SK-N-SH (cell line): ENCODE measurements around the gene HSPB9. TPM values are rescaled to one million over a fixed set of nuclear protein-coding genes. Genes with fewer than 3 reads are reported as not detected.

Experiments
- CTCF ChIA-PET: fragments of 300-600, 350-600 bp; formaldehyde crosslinking; extraction: SDS; loops from one replicate; lab custom pipeline; 2021; lab: Yijun Ruan, JAX
- POLR2A ChIA-PET: fragments of 350-600 bp; sonication (Branson Sonifier 250); formaldehyde crosslinking; extraction: SDS; loops from one replicate; lab custom pipeline; 2020; ENCODE audit warnings: antibody characterized with exemption, inconsistent platforms; lab: Yijun Ruan, JAX
- DNase-seq: peaks from one replicate; pipeline ENCODE4 v3.0.0; 2012
- H2AFZ ChIP-seq: fragments of 200-600 bp; sonication (generic); 2 replicates; pipeline ENCODE4 v1.8.1; 2016; ENCODE audit warnings: antibody characterized with exemption, mild to moderate bottlenecking, low read depth
- H3F3A ChIP-seq: fragments of 200-600 bp; sonication (generic); replicated peaks from 2 replicates; pipeline ENCODE3; 2016; ENCODE audit warnings: antibody characterized with exemption, mild to moderate bottlenecking; ENCODE audit not compliant: insufficient read depth
- H3K27ac ChIP-seq, 2 experiments: fragments of 200-500 bp in 1 of 2; fragments of 200-600 bp in 1 of 2; sonication (Bioruptor generic) in 1 of 2; sonication (generic), shearing (Covaris generic) in 1 of 2; 2 replicates each; pipeline versions ENCODE4 v1.5.1 to v1.6.1; 2014 to 2016; ENCODE audit warnings: low read depth in 2 of 2, inconsistent platforms in 1 of 2, low read length in 1 of 2, mild to moderate bottlenecking in 1 of 2, mixed read lengths in 1 of 2
- H3K27me3 ChIP-seq: fragments of 200-600 bp; sonication (generic), shearing (Covaris generic); 2 replicates; pipeline ENCODE4 v1.6.1; 2016; ENCODE audit warnings: mixed run types; ENCODE audit not compliant: insufficient read depth
- H3K36me3 ChIP-seq, 2 experiments: fragments of 200-500 bp in 1 of 2; fragments of 200-600 bp in 1 of 2; sonication (Bioruptor generic) in 1 of 2; sonication (generic) in 1 of 2; replicated peaks in 1 of 2; 2 replicates each; pipeline versions ENCODE3 to v1.5.1; 2014 to 2016; ENCODE audit warnings: low read length in 1 of 2, mild to moderate bottlenecking in 1 of 2; ENCODE audit not compliant: insufficient read depth in 2 of 2, control insufficient read depth in 1 of 2
- H3K4me1 ChIP-seq, 2 experiments: fragments of 200-500 bp in 1 of 2; fragments of 200-600 bp in 1 of 2; sonication (Bioruptor generic) in 1 of 2; sonication (generic), shearing (Covaris generic) in 1 of 2; 2 replicates each; pipeline versions ENCODE4 v1.5.1 to v1.6.1; 2014 to 2016; ENCODE audit warnings: low read depth in 1 of 2, low read length in 1 of 2, mixed run types in 1 of 2; ENCODE audit not compliant: insufficient read depth in 2 of 2, control insufficient read depth in 1 of 2
- H3K4me2 ChIP-seq: fragments of 200-600 bp; sonication (generic), shearing (Covaris generic); 2 replicates; pipeline ENCODE4 v1.6.1; 2017; ENCODE audit warnings: mixed run types
- H3K4me3 ChIP-seq, 2 experiments: fragments of 200-500 bp in 1 of 2; fragments of 200-600 bp in 1 of 2; sonication (Bioruptor generic) in 1 of 2; sonication (generic), shearing (Covaris generic) in 1 of 2; 2 replicates each; pipeline versions ENCODE4 v1.5.1 to v1.8.1; 2014 to 2016; ENCODE audit warnings: low read depth in 2 of 2, inconsistent platforms in 1 of 2, low read length in 1 of 2, mild to moderate bottlenecking in 1 of 2, mixed read lengths in 1 of 2, moderate library complexity in 1 of 2
- H3K79me2 ChIP-seq: fragments of 200-600 bp; sonication (generic); 2 replicates; pipeline ENCODE4 v1.8.1; 2017; ENCODE audit warnings: mild to moderate bottlenecking; ENCODE audit not compliant: insufficient read depth
- H3K9ac ChIP-seq: fragments of 200-600 bp; sonication (generic); 2 replicates; pipeline ENCODE4 v1.6.1; 2017; ENCODE audit warnings: mixed run types
- H3K9me2 ChIP-seq: fragments of 200-600 bp; sonication (generic); 2 replicates; pipeline ENCODE4 v1.6.1; 2017; ENCODE audit warnings: mixed run types
- H3K9me3 ChIP-seq: fragments of 200-600 bp; sonication (generic); 2 replicates; pipeline ENCODE4 v1.6.1; 2017; ENCODE audit warnings: mixed run types, mild to moderate bottlenecking, moderate library complexity
- H4K20me1 ChIP-seq: fragments of 200-600 bp; sonication (generic); 2 replicates; pipeline ENCODE4 v1.6.1; 2017; ENCODE audit warnings: mild to moderate bottlenecking, mixed run types; ENCODE audit not compliant: insufficient read depth
- CHD2 ChIP-seq: fragments of 150-350 bp; IDR thresholded peaks from 2 replicates; pipeline ENCODE4 v1.6.1; 2018; ENCODE audit warnings: low read length; ENCODE audit not compliant: partially characterized antibody
- EZH2phosphoT487 ChIP-seq: fragments of 200-600 bp; sonication (generic); IDR thresholded peaks from 2 replicates; pipeline ENCODE4 v1.6.1; 2017; ENCODE audit warnings: low read depth, mixed run types, mild to moderate bottlenecking, antibody characterized with exemption, moderate library complexity, borderline replicate concordance
- FOSL2 ChIP-seq: IDR thresholded peaks from 2 replicates; pipeline ENCODE4 v1.4.0; 2012; ENCODE audit warnings: low read depth, mild to moderate bottlenecking, moderate library complexity, borderline replicate concordance
- GATA2 ChIP-seq: sonication (generic); formaldehyde crosslinking; IDR thresholded peaks from 2 replicates; pipeline ENCODE4 v1.5.0; 2020; ENCODE audit warnings: mild to moderate bottlenecking, missing genetic modification reagents
- JUND ChIP-seq: IDR thresholded peaks from 2 replicates; pipeline ENCODE4 v1.4.0; 2012
- NFIC ChIP-seq: IDR thresholded peaks from 2 replicates; pipeline ENCODE4 v1.4.0; 2012; ENCODE audit warnings: borderline replicate concordance
- NRF1 ChIP-seq: IDR thresholded peaks from 2 replicates; pipeline ENCODE4 v1.6.1; 2012; ENCODE audit warnings: low read depth, mild to moderate bottlenecking, low read length
- RAD21 ChIP-seq: IDR thresholded peaks from 2 replicates; pipeline ENCODE4 v1.6.1; 2012; ENCODE audit warnings: mild to moderate bottlenecking, low read length
- RCOR1 ChIP-seq: fragments of 150-350 bp; IDR thresholded peaks from 2 replicates; pipeline ENCODE4 v1.6.1; 2017; ENCODE audit warnings: antibody characterized with exemption, low read length
- RFX5 ChIP-seq: IDR thresholded peaks from 2 replicates; pipeline ENCODE4 v1.6.1; 2012; ENCODE audit warnings: mild to moderate bottlenecking, improper control_type of control experiment, low read length
- RXRA ChIP-seq: IDR thresholded peaks from 2 replicates; pipeline ENCODE4 v1.4.0; 2012; ENCODE audit warnings: low read depth, mild to moderate bottlenecking, borderline replicate concordance
- YY1 ChIP-seq: IDR thresholded peaks from 2 replicates; pipeline ENCODE4 v1.4.0; 2012; ENCODE audit warnings: low read depth, mild to moderate bottlenecking
- WGBS: methylation state at CpG from one replicate; pipeline ENCODE4 v1.1.6; 2017; ENCODE audit warnings: low lambda C conversion rate; 5-methylcytosine and 5-hydroxymethylcytosine counted together
- polyA plus RNA-seq, 3 experiments: library from polyadenylated mRNA; depleted of rRNA; stranded (reverse); fragments of >200 nt; gene quantifications; 2 replicates each; pipeline ENCODE4 v1.2.3, GENCODE V29; 2012
- TF ChIP-seq, protein P1 (sequence below): IDR thresholded peaks from 2 replicates; pipeline ENCODE4 v1.6.1; 2012; ENCODE audit warnings: mild to moderate bottlenecking, low read depth, low read length, moderate library complexity
- TF ChIP-seq, protein P2 (sequence below): fragments of 200-600 bp; sonication (generic); IDR thresholded peaks from 2 replicates; pipeline ENCODE4 v1.6.1; 2017; ENCODE audit warnings: antibody characterized with exemption, mild to moderate bottlenecking, moderate library complexity
- TF ChIP-seq, protein P3 (sequence below): fragments of 150-350 bp; IDR thresholded peaks from 2 replicates; pipeline ENCODE4 v1.6.1; 2016; ENCODE audit warnings: mild to moderate bottlenecking, low read depth, low read length
- TF ChIP-seq, protein P4 (sequence below): IDR thresholded peaks from 2 replicates; pipeline ENCODE4 v1.4.0; 2012; ENCODE audit warnings: low read depth

HSPB9 gene
- polyA plus RNA-seq, 1 of the 3 experiments (the other 2 are of a cell fraction): 0.05 TPM

DNA sequence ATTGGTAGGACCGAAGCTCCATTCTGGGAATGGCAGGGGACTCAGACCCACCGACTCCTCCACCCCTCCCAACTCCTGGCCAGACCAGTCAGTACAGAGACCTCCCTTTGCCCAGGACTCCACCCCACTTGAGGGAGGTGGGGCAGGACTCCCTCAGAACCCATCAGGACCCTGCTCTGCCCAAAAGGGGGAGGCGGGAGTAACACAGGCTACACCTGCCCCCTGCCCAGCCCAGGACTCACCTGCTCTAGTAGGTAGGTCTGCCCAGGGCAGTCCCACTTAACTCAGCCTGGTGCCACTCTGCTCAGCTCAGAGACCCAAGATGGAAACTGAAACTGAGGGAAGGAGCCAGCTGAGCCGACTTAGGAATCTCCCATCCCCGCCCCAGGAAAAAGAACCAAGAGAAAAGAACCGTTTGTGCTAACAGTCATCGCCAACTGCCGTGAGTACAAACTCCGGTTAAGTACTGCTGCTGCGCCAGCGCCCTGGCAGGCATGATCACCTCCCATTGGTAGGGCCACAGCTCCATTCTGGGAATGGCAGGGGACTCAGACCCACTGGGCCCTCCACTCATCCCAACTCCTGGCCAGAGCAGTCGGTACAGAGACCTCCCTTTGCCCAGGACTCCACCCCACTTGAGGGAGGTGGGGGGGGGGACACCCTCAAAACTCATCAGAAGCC lies 10.6 kb upstream of the HSPB9 start:
- peaks cover 0 to 11% of the 10 kb centered on the region in 2 experiments; a peak in 1 of 4 replicates for H3K4me1 ChIP-seq
- no peak overlapping the region for H3K9ac ChIP-seq
- H3K27ac ChIP-seq: no peak overlapping the region
- H4K20me1 ChIP-seq: no peaks in the 10 kb centered on the region
- no peaks in the 10 kb centered on the region for H3F3A ChIP-seq
- no peak overlapping the region for H3K4me3 ChIP-seq
- ChIA-PET POLR2A (no interaction called here), CTCF (interaction anchor here (1.5 to 29.9 kb wide), 6 partner anchors 9 to 152 kb away, joined by 3 to 496 read pairs (median 9); partner anchors contain the start of genes DNAJC7, KAT2A and NKIRAS2)
- no peaks in the 10 kb centered on the region for H3K27me3 ChIP-seq
- no peak for DNase-seq
- no peak overlapping the region for H2AFZ ChIP-seq
- WGBS: 87% methylated on average over 5 of the region's 12 CpGs
- no peak for TF ChIP-seq YY1
- no peak for TF ChIP-seq RFX5
- TF ChIP-seq GATA2 (CRISPR knock-in tag): no peak
- no peak for TF ChIP-seq RCOR1
- TF ChIP-seq NFIC: no peak
- no peak for TF ChIP-seq EZH2phosphoT487
- TF ChIP-seq, protein P1, sequence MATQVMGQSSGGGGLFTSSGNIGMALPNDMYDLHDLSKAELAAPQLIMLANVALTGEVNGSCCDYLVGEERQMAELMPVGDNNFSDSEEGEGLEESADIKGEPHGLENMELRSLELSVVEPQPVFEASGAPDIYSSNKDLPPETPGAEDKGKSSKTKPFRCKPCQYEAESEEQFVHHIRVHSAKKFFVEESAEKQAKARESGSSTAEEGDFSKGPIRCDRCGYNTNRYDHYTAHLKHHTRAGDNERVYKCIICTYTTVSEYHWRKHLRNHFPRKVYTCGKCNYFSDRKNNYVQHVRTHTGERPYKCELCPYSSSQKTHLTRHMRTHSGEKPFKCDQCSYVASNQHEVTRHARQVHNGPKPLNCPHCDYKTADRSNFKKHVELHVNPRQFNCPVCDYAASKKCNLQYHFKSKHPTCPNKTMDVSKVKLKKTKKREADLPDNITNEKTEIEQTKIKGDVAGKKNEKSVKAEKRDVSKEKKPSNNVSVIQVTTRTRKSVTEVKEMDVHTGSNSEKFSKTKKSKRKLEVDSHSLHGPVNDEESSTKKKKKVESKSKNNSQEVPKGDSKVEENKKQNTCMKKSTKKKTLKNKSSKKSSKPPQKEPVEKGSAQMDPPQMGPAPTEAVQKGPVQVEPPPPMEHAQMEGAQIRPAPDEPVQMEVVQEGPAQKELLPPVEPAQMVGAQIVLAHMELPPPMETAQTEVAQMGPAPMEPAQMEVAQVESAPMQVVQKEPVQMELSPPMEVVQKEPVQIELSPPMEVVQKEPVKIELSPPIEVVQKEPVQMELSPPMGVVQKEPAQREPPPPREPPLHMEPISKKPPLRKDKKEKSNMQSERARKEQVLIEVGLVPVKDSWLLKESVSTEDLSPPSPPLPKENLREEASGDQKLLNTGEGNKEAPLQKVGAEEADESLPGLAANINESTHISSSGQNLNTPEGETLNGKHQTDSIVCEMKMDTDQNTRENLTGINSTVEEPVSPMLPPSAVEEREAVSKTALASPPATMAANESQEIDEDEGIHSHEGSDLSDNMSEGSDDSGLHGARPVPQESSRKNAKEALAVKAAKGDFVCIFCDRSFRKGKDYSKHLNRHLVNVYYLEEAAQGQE: no peak
- TF ChIP-seq RXRA: no peak
- no peak for TF ChIP-seq NRF1
- H3K9me2 ChIP-seq: no peaks in the 10 kb centered on the region
- peaks cover 5 to 24% of the 10 kb centered on the region in 2 experiments for H3K36me3 ChIP-seq
- no peaks in the 10 kb centered on the region for H3K9me3 ChIP-seq
- H3K79me2 ChIP-seq: no peaks in the 10 kb centered on the region
- H3K4me2 ChIP-seq: no peak overlapping the region

DNA sequence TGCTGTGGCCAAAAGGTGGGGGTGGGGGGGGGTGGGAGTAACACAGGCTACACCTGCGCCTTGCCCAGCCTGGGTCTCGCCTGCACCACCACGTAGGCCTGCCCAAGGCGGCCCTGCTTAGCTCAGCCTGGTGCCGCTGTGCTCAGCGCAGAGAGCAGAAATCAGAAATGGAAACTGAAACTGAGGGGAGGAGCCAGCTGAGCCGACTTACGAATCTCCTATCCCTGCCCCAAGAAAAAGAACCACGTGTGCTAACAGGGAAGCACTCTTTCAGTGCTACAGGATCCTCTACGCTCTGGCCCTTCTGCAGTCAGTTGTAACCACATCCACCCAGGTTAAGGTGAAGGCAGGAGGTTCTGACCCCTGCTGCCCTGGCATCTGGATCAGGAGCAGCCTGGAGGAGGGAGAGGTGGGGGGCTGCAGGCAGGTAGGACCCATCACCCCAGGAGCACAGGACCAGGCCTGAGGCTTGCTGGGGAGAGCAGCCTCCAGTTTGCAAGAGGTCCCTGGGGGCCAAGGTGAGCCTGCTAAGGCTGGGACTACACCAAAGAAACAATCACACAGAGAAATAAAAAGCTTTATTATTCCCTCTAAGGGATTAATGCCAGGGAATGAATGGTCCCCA lies 9.9 kb upstream of the HSPB9 start, which contains the start of gene DHX58:
DHX58 (minus strand) TSS at position 163 of the 625 bp plus-strand sequence. CDS start 822 bp downstream, outside the sequence.
- H4K20me1 ChIP-seq: no peaks in the 10 kb centered on the region
- TF ChIP-seq CHD2 (no peak), NFIC (no peak), EZH2phosphoT487 (no peak), GATA2 (CRISPR knock-in tag) (no peak), FOSL2 (no peak), RAD21 (no peak), JUND (no peak)
- TF ChIP-seq, protein P2, sequence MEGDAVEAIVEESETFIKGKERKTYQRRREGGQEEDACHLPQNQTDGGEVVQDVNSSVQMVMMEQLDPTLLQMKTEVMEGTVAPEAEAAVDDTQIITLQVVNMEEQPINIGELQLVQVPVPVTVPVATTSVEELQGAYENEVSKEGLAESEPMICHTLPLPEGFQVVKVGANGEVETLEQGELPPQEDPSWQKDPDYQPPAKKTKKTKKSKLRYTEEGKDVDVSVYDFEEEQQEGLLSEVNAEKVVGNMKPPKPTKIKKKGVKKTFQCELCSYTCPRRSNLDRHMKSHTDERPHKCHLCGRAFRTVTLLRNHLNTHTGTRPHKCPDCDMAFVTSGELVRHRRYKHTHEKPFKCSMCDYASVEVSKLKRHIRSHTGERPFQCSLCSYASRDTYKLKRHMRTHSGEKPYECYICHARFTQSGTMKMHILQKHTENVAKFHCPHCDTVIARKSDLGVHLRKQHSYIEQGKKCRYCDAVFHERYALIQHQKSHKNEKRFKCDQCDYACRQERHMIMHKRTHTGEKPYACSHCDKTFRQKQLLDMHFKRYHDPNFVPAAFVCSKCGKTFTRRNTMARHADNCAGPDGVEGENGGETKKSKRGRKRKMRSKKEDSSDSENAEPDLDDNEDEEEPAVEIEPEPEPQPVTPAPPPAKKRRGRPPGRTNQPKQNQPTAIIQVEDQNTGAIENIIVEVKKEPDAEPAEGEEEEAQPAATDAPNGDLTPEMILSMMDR: no peak
- TF ChIP-seq, protein P3, sequence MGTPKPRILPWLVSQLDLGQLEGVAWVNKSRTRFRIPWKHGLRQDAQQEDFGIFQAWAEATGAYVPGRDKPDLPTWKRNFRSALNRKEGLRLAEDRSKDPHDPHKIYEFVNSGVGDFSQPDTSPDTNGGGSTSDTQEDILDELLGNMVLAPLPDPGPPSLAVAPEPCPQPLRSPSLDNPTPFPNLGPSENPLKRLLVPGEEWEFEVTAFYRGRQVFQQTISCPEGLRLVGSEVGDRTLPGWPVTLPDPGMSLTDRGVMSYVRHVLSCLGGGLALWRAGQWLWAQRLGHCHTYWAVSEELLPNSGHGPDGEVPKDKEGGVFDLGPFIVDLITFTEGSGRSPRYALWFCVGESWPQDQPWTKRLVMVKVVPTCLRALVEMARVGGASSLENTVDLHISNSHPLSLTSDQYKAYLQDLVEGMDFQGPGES: no peak
- TF ChIP-seq, protein P4, sequence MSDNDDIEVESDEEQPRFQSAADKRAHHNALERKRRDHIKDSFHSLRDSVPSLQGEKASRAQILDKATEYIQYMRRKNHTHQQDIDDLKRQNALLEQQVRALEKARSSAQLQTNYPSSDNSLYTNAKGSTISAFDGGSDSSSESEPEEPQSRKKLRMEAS: no peak
- TF ChIP-seq, all 33 proteins: peak for 0
- Histone ChIP-seq H3K4me2 (no peak within 1 kb of the TSS), H3K9ac (no peak within 1 kb of the TSS), H3K9me3 (no peaks in the 10 kb centered on the region), H3K36me3 (peaks cover 5 to 30% of the 10 kb centered on the region in 2 experiments), H3F3A (no peaks in the 10 kb centered on the region), H3K9me2 (no peaks in the 10 kb centered on the region), H2AFZ (no peak within 1 kb of the TSS), H3K4me1 (peaks cover 0 to 11% of the 10 kb centered on the region in 2 experiments; a peak in 1 of 4 replicates), H3K4me3 (no peak within 1 kb of the TSS), H3K27ac (no peak within 1 kb of the TSS), H3K27me3 (no peaks in the 10 kb centered on the region), H3K79me2 (no peaks in the 10 kb centered on the region)
- ChIA-PET CTCF (interaction anchor here (0.8 to 29.9 kb wide), 11 partner anchors 11 to 153 kb away, joined by 3 to 496 read pairs (median 5); partner anchors contain the start of genes DNAJC7, NKIRAS2 and ZNF385C), POLR2A (no interaction called here)
- WGBS: 56% methylated on average over 4 of the region's 10 CpGs
- DNase-seq: no peak
